WTC11 (cell line): Measurements from ENCODE around the gene AKR1C4.

Source experiments
- FOXJ3 ChIP-seq: sonication (generic); formaldehyde crosslinking; IDR thresholded peaks from 2 replicates; pipeline ENCODE4 v1.9.0; 2021; ENCODE audit warnings: missing genetic modification reagents, mild to moderate bottlenecking, borderline replicate concordance
- FOXP1 ChIP-seq: sonication (generic); formaldehyde crosslinking; IDR thresholded peaks from 2 replicates; pipeline ENCODE4 v1.8.0; 2022; ENCODE audit warnings: missing genetic modification reagents, mild to moderate bottlenecking, moderate library complexity, borderline replicate concordance
- GRHL2 ChIP-seq: fragments of 250-450 bp; sonication (Bioruptor Pico); IDR thresholded peaks from 2 replicates; pipeline ENCODE4 v1.8.0; 2022; ENCODE audit warnings: mild to moderate bottlenecking, moderate library complexity; ENCODE audit not compliant: insufficient replicate concordance, severe bottlenecking
- IRF2 ChIP-seq: sonication (generic); formaldehyde crosslinking; IDR thresholded peaks from 2 replicates; pipeline ENCODE4 v1.8.0; 2022; ENCODE audit warnings: low read depth, missing genetic modification reagents, borderline replicate concordance
- NR1H2 ChIP-seq: sonication (generic); formaldehyde crosslinking; IDR thresholded peaks from 2 replicates; pipeline ENCODE4 v1.9.0; 2021; ENCODE audit warnings: mild to moderate bottlenecking, moderate library complexity, missing genetic modification reagents
- ZNF232 ChIP-seq: sonication (generic); formaldehyde crosslinking; IDR thresholded peaks from 2 replicates; pipeline ENCODE4 v1.8.0; 2022; ENCODE audit warnings: mild to moderate bottlenecking, missing genetic modification reagents
- ZNF423 ChIP-seq: fragments of 250-450 bp; sonication (Bioruptor Pico); IDR thresholded peaks from 2 replicates; pipeline ENCODE4 v2.1.2; 2022; ENCODE audit warnings: mild to moderate bottlenecking, moderate library complexity
- TF ChIP-seq, protein P1 (sequence below): fragments of 200-600 bp; IDR thresholded peaks from 2 replicates; pipeline ENCODE4 v1.8.0; 2022; ENCODE audit warnings: antibody characterized with exemption
- TF ChIP-seq, protein P2 (sequence below): sonication (generic); formaldehyde crosslinking; IDR thresholded peaks from 2 replicates; pipeline ENCODE4 v1.8.1; 2023; ENCODE audit warnings: mild to moderate bottlenecking, missing genetic modification reagents, moderate library complexity
- TF ChIP-seq, protein P3 (sequence below): sonication (generic); formaldehyde crosslinking; IDR thresholded peaks from 2 replicates; pipeline ENCODE4 v1.8.1; 2022; ENCODE audit warnings: low read depth, mild to moderate bottlenecking, moderate library complexity, missing genetic modification reagents, borderline replicate concordance
- TF ChIP-seq, protein P4 (sequence below): sonication (generic); formaldehyde crosslinking; IDR thresholded peaks from 2 replicates; pipeline ENCODE4 v1.8.1; 2023; ENCODE audit warnings: mild to moderate bottlenecking, missing genetic modification reagents
- TF ChIP-seq, protein P5 (sequence below): sonication (generic); formaldehyde crosslinking; conservative IDR thresholded peaks from 2 replicates; pipeline ENCODE4 v1.8.1; 2022; ENCODE audit warnings: mild to moderate bottlenecking, missing genetic modification reagents
- TF ChIP-seq, protein P6 (sequence below): fragments of 250-450 bp; sonication (Bioruptor Pico); IDR thresholded peaks from 2 replicates; pipeline ENCODE4 v2.1.2; 2022; ENCODE audit warnings: mild to moderate bottlenecking, moderate library complexity

DNA sequence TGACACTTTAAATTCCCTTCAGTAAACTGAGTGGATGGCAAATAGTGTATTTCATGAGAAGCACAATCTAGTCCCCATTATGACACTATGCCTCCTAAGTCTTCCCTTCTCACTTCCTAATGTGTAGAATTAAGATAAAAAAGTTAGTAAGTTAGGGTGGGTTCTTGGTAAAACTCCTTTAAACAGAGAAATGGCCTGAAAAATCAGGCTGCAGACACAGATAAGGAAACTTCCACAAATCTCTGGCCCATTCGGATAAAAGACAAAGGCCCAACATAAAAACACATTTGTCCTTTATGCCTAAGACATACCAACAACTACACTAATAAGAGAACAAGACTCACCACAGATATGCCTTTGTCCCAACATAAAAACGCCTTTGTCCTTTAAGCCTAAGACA, 33.1 kb upstream of the AKR1C4 start:
- TF ChIP-seq, protein P1, sequence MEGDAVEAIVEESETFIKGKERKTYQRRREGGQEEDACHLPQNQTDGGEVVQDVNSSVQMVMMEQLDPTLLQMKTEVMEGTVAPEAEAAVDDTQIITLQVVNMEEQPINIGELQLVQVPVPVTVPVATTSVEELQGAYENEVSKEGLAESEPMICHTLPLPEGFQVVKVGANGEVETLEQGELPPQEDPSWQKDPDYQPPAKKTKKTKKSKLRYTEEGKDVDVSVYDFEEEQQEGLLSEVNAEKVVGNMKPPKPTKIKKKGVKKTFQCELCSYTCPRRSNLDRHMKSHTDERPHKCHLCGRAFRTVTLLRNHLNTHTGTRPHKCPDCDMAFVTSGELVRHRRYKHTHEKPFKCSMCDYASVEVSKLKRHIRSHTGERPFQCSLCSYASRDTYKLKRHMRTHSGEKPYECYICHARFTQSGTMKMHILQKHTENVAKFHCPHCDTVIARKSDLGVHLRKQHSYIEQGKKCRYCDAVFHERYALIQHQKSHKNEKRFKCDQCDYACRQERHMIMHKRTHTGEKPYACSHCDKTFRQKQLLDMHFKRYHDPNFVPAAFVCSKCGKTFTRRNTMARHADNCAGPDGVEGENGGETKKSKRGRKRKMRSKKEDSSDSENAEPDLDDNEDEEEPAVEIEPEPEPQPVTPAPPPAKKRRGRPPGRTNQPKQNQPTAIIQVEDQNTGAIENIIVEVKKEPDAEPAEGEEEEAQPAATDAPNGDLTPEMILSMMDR, result no peak
- TF ChIP-seq, protein P2, sequence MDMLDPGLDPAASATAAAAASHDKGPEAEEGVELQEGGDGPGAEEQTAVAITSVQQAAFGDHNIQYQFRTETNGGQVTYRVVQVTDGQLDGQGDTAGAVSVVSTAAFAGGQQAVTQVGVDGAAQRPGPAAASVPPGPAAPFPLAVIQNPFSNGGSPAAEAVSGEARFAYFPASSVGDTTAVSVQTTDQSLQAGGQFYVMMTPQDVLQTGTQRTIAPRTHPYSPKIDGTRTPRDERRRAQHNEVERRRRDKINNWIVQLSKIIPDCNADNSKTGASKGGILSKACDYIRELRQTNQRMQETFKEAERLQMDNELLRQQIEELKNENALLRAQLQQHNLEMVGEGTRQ (CRISPR knock-in tag), result no peak
- TF ChIP-seq, protein P3, sequence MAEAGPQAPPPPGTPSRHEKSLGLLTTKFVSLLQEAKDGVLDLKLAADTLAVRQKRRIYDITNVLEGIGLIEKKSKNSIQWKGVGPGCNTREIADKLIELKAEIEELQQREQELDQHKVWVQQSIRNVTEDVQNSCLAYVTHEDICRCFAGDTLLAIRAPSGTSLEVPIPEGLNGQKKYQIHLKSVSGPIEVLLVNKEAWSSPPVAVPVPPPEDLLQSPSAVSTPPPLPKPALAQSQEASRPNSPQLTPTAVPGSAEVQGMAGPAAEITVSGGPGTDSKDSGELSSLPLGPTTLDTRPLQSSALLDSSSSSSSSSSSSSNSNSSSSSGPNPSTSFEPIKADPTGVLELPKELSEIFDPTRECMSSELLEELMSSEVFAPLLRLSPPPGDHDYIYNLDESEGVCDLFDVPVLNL (CRISPR knock-in tag), result no peak
- no peak for TF ChIP-seq FOXP1
- TF ChIP-seq, protein P4, sequence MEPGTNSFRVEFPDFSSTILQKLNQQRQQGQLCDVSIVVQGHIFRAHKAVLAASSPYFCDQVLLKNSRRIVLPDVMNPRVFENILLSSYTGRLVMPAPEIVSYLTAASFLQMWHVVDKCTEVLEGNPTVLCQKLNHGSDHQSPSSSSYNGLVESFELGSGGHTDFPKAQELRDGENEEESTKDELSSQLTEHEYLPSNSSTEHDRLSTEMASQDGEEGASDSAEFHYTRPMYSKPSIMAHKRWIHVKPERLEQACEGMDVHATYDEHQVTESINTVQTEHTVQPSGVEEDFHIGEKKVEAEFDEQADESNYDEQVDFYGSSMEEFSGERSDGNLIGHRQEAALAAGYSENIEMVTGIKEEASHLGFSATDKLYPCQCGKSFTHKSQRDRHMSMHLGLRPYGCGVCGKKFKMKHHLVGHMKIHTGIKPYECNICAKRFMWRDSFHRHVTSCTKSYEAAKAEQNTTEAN (CRISPR knock-in tag), result no peak
- TF ChIP-seq NR1H2 (CRISPR knock-in tag), result no peak
- TF ChIP-seq IRF2 (CRISPR knock-in tag), result no peak
- TF ChIP-seq ZNF232, result no peak
- no peak for TF ChIP-seq GRHL2 (CRISPR knock-in tag)
- TF ChIP-seq, protein P5, sequence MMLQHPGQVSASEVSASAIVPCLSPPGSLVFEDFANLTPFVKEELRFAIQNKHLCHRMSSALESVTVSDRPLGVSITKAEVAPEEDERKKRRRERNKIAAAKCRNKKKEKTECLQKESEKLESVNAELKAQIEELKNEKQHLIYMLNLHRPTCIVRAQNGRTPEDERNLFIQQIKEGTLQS, result no peak
- TF ChIP-seq ZNF423 (CRISPR knock-in tag), result no peak
- TF ChIP-seq FOXJ3 (CRISPR knock-in tag), result no peak
- TF ChIP-seq, protein P6, sequence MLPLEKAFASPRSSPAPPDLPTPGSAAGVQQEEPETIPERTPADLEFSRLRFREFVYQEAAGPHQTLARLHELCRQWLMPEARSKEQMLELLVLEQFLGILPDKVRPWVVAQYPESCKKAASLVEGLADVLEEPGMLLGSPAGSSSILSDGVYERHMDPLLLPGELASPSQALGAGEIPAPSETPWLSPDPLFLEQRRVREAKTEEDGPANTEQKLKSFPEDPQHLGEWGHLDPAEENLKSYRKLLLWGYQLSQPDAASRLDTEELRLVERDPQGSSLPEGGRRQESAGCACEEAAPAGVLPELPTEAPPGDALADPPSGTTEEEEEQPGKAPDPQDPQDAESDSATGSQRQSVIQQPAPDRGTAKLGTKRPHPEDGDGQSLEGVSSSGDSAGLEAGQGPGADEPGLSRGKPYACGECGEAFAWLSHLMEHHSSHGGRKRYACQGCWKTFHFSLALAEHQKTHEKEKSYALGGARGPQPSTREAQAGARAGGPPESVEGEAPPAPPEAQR (CRISPR knock-in tag), result no peak
